Urothelium cell line (cell line): Measurements from ENCODE around the gene UNC13D.
"Not testable (repeated sequence)": the region's sequence is repeated elsewhere in the genome, so short reads cannot be mapped to it uniquely, and the experiment has no call there.

ENCODE experiments used
- DNase-seq: peaks from one replicate; pipeline ENCODE4 v3.0.0; 2011; ENCODE audit warnings: low spot score, mixed read lengths
- FAIRE-seq: peaks from 2 replicates; lab custom pipeline; 2011; peaks lifted over from hg19 to GRCh38; lab: Jason Lieb, UNC

The UNC13D gene

DNA sequence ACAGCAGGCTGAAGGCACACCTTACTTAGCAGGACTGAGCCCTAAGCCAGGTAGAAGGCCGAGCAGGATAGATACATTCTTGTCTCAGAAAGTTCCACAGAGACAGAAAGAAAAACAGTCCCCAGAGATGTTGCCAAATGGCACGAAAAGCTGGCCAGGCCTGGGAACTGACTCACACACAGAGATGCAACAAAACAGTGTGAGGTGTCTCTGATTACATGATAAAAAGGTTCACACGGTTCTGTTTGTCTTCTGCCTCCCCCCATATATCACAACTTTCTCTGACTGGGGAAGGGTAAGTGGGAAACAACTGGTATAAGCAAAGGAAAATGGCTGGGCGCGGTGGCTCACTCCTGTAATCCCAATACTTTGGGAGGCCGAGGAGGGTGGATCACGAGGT lies 9.2 kb upstream of the UNC13D start:
- no peak for DNase-seq

DNA sequence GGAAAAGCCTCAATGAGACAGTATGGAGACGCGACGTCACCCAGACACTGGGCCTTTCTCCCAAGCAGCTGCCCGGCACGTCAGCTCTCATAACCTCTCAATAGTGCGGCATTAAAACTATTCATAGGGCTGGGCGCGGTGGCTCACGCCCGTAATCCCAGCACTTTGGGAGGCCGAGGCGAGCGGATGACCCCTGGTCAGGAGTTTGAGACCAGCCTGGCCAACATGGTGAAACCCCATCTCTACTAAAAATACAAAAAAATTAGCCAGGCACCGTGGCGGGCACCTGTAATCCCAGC lies 7.4 kb upstream of the UNC13D start:
- not testable (repeated sequence) for DNase-seq, FAIRE-seq

More for the DNA sequence above, 9.2 kb upstream of the UNC13D start:
- no peak for FAIRE-seq

DNA sequence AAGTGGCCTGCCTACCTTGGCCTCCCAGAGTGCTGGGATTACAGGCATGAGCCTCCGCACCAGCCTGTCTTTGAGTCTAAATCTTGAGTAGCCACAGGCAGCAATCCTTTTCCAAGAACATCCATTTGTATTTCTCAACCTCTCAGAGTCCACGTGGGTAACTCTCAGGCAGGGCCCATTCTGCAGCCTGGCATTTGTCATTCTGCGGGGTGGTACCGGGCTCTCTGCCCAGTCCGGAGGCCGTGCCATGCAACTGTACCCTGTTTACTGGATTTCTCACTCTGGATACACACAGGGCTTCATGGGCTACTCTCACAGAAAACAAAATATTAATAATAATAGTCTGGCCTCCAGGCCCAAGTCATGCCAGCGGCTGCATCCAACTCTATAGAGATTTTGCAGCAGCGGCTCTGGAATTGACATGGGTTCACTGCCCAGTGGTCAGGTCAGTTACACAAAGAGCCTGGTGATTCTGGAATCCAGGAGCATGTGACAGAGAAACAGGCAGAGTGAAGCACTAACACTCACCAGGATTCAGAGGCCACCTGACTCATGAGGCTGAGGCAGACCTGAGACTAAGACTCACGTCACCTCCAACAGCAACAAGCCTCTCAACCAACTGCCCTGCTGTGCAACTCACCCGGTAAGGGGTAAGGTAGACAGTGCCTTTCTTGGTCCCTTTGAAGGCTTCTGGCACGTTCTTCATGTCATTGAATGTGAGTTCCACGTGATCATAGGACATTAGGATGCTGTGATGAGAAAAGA lies 6.9 kb upstream of the UNC13D start:
- FAIRE-seq (no peak), DNase-seq (no peak)

DNA sequence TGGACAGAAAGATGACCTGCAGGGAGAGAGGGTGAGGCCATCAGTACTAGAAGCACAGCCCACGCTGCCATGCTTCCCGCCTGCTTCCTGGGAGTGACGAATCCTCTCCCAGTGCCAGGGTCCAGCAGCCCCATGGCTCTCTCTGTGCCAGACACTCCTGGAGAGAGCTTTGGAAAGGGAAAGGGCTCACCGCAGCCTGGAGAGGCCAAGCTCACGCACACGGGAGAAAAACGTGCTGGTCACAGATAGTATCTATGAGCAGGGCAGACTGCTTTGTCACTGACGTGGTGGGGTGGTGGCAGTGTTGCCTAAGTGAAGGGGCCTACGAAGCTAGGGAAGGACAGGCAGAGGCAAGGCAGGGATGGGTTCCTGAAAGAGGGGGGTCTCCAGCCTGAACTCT lies 5.5 kb upstream of the UNC13D start:
- no peak for FAIRE-seq
- DNase-seq: no peak

DNA sequence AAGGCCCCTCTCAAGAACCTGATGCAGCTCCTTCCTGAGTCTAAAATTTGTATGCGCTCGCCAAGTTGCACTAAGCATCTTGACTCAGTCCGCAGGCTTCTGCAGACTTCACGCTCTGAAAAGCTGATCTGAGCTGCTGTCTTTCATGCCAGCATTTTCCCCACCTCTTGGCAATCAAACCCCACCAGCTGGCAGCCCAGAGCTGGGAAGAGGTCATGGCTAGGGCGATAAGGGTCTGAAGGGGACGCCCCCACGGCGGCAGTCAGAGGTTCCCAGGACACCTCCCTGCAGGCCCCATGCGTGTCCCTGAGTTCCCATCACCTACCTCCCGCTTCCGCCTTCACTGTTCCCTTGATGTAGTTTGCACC lies 5.1 kb upstream of the UNC13D start:
- FAIRE-seq (no peak), DNase-seq (no peak)

DNA sequence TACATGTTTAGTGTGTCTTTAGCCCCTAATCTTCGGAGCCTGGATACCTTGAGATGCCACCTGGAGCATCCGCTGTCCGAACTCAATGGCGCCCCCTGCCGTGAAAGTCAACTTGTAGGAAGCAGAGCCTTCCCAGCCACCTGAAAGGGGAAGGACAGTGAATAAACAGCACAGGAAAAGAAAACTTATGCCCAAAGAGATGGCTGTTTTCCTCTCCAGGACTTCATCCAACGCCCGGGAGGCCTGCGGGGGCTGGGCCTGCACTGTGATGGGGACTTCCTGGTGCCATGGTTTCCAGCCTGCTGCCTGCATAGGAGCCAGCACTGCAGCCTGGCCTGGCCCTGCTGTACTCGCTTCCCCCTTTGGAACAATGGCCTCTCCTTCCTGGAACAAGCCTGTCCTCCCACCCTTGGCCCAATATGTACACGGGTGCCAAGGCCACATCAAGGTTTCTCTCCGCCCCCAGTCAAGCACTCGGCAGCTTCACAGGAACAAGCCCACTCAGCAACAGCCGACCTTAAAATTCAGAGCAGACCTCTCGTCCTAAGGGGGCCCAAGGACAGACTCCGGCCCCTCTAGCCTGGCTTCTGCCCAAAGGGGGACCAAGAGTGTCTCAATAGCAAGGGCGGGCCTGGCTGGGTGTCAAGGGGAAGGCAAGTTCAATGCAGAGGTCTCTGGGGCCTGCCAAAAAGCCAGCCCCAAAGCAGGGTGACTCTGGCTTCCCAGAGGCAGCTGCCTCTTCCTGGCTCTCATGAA lies 4.5 kb upstream of the UNC13D start:
- FAIRE-seq: no peak
- DNase-seq: peak; percentile 63

DNA sequence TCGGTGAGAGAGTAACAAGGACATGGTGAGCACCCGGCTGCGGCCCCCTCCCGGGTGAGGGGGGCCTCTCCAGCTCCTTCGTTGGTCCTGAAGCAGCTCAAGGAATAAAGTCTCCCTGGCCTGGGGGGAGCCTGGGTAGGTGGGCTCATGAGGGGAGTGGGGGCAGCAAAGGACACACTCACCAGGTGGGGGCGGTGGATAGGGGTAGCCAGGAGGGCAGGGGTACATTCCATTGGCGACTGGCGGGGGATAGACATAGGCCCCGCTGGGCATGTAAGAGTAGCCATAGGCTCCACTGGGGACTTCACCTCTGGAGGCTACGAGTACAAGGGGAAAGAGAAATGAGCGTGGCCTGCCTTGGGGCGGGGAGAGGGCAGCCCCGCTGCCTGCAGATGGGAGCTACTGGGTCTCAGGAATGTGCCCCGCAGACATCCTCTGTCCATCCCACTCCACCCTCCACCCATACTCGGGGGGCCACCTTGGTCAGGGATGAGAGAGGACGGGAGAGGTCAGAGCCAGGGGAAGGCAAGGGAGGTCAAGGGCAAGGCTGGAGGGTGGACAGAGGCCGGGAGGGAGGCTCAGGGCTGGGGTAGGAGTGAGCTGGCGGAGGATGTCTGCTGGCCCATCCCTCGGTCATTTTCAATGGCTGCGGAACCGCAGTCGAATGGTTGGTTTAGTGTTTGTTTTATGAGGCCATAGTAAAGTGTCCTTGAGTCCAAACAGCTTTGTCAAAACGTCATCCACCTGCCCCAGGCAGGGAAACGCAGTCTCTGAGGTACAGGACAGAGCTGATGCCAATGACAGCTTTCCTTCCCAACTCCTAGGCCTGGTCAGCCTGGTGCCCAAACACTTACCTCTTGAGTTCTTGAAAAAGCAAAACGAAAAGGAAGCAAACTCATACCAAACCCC lies 3.7 kb upstream of the UNC13D start:
- no peak for DNase-seq

DNA sequence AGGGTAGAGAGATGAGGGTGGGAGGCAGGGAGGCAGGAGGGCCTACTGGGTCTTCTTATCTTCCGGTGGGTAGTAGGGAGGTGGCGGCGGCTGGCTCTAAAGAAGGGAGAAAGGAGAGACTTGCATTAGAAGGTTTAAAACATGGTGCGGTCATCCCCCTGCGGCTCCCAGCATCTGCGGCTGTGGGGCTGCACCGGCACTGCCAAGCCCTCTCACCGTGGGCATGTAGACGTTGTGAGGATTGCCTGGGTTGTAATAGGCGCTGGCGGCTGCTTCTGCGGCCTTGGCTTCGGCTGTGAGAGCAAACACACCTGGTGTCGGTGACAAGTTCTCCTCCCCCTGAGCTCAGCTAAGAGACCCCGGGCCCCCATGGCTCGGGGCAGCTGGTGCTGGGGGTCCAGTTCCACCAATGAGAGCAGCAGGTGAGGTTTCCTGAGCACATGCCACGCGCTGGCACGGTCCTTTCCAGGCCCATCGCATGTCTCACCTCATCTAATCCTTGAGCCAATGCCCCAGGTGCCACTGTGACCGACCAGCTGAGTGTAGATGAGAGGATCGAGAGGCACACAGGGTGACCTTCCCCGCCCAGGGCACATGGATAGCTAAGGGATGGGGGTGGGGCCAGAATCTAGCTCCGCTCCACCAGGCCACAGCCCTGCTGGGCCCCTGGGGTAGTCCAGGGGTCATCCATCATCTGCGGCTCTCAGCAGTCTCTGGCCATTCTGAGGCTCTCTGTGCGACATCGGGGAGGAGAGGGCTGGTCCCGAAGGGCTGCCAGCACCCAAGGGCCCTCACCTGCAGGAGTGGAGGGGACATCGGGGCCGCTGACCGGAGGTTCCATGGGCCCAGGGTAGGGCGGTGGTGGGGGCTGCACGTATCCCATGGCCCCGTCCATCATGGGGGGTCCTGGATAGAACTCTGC lies 2.7 kb upstream of the UNC13D start:
- DNase-seq: no peak
- no peak for FAIRE-seq

More for the DNA sequence above, 3.7 kb upstream of the UNC13D start:
- FAIRE-seq: no peak

DNA sequence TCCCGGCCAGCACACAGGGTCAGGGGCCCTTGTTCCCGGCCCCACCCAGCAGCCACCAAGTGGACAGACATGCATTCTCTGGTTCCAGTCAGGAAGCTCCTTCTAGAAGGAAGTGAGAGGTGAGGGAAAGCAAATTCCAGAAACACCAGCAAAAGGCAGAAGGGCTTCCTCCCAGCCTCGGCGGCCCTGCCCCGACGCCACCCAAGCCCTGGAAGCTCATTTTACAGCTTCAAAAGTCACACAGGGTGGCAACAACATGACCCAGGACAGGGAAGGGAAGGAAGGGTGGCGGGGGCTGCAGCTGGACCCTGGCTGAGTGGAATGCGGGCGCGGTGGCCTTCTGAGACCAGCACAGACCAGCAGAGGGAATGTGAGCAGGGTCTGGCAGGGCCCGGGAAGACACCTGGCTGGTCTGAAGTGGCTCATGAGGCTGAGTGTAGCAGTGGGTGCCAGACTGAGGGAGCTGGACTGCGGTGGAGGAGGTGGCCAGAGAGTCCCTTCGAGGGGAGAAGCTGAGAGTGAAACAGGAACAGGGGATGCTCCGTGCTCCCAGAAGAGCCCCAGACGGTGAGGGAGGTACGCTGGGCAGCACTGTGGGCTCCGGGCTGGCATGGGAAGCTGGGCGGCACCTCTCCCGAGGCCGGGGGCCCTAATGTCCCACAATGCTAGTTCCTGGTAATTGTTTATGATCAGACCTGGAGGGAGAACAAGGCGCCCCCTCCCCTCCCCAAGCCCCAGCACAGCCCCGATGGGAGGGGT lies 1.9 kb upstream of the UNC13D start:
- no peak for FAIRE-seq
- no peak for DNase-seq

DNA sequence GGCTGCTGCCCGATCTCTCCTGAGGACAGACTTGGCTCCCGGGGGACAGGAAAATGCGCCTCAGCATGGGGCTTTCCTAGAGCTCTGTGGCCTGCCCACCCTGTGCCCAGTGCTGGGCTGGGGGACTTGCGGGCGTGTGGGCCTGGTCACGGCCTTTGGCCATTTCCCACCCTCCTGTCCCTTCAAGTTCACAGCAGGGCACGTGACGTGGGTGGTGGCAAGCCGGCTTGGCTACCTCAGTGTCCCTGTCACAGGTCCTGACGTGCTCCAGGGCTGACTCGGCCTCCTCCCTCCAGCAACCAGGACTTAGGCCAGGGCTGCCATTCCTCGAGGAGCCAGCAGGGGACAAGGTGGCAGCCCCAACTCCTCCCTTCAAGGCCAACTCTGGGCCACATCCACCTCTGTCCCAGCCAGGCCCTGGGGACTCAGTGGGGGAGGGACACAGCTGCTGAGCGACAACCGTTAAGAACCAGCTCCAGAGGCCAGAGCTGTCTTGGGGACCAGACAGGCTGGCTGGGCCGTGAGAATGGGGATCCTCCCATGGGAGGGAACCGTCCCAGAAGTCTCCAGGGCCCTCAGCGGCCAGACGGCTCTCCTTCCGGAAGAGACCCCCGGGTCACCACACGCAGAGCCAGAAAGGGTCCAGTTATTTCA lies 981 bp upstream of the UNC13D start:
- FAIRE-seq: peak; percentile 83
- peak; percentile 92 for DNase-seq

DNA sequence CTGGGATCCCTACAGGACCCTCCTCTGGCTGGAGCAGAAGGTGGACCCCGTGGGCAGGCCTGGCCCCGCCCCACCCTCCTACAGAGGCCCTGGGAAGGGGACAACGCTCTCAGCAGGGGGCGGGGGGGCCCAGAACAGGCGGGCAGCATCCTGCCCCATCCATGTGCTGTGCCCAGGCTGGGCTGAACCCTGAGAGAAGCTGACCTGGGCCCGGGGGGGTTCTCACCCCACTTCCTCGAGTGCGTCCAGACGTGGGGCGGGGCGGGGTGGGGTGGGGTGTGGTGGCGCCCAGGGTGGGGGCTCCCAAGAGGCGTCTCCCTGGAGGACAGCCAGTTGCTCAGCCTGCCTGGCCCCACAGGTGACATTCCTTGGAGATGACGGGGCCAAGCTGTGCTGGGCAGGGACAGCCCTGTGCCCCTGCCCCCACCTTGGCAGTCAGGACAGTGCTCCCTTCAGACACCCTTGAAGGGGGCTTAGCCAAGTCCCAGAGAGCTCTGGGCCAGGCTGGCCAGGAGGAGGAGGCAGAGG lies 390 bp upstream of the UNC13D start:
- FAIRE-seq: no peak
- peak; percentile 91 for DNase-seq

DNA sequence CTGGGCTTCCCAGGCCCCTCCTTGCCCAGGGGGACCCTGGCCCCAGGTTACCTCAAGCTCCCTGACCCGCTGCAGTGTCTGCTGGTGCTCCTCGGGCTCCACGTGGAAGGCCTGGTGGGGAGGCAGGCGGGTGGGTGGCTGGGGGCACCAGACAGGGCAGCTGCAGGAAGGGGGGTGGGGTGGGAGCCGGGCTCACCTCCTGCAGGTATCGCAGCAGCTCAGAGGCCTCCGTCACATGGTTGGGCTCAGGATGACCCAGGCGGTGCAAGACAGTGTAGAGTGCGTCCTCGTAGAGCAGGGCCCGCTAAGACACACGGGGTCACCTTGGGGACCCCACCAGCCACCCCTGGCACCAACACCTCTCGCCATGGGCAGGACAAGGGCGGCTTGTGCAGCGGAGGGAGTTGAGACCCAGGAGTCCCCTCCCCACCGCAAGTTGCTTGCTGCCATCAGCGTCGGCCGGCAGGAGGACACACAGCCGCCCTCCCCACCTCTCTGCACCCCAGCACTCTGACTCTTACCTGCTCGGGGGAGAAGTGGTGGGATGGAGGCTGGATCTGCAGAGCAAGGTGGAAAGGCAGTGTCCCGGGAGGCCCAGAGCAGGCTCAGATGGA lies 1.1 kb downstream of the UNC13D start:
- DNase-seq: no peak
- no peak for FAIRE-seq

DNA sequence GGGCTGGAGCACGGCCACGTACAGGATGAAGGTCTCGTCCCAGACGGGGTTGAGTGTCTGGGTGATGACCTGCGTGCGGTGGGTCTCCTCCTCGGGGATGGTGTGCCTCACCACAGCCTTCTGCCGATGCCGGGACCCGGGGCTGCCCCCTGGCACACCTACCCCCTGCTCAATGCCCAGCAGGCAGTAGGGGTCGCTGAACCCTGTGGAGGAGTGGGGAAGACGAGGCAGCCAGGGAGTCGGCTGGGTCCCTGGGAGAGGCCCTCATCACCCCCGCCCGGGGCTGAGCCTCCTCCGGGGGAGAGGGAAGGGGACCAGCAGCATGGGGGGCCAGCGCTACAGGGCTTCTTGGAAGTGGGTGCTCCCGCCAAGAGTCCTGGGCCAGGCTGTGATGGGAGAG lies 1.8 kb downstream of the UNC13D start:
- no peak for DNase-seq
- FAIRE-seq: no peak

DNA sequence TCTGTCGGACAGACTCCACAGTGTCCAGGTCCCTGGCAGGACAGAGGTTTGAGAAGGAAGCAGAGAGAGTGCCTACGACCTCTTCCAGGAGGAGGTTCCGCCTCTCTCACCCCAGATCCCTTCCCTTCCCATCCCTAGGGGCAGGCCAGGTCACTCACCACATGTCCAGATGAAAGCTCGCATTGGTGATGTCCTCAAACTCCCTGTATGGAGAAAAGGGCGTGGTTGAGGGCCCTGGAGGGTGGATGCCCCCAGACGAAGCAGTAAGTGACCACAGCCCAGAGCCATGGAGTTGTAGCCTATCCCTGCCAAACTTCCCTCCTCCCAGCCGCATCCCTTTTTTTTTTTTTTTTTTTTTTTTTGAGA lies 3.4 kb downstream of the UNC13D start:
- no peak for DNase-seq
- FAIRE-seq: no peak

DNA sequence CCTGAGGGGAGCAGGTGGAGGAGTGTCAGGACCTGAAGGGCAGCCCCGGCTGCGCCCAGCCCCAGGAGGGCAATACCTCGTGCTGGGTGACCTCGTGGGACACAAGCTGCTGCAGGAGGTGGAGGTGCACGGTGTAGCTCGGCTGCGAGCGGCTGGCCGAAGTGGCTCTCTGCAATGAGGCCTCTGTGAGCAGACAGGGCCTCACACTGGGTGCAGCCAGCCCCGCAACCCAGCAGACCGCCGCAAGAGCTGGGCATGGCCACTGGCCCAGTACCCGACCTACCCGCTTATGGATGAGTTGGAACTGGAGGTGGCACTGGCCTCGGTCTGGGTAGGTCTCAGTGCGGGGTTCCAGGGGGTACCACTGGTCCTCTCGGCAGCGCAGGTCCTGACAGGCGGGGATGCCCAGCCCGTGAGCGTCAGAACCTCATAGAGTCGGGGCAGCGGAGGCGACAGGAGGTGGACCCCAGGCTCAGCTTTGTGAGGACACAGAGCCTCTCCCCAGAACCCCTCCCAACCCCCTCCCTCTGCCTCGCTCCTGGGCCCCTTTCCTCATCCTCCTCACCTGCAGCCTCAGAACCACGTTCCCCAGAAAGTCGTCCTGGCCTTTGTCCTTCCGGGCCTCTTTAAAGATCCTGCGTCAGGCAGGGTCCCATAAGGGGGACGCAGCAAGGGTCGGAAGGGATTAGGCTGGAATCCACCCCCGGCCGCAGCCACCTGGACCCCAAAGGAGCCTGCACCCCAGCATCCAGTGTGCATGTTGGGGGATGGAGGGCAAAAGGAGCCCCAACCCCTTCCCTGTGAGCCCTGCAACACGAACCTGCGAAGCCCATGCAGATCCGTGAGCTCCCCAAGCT lies 4.0 kb downstream of the UNC13D start:
- no peak for FAIRE-seq
- no peak for DNase-seq

DNA sequence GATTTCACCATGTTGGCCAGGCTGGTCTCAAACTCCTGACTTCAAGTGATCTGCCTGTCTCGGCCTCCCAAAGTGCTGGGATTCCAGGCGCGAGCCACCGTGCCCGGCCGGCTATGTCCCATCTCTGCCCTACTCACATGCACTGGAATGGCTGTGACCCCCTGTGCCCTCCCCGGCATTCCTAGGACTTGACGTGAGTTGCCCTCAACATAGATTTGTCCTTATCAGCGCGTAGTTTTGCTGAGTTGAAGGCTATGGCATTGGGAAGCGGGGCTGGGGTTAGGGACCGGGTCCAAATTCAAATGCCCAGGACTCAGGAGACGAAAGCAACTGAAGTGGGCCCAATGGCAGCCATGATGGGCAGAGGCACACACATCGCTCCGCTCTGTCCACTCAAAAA lies 5.8 kb downstream of the UNC13D start:
- DNase-seq: no peak
- FAIRE-seq: no peak

DNA sequence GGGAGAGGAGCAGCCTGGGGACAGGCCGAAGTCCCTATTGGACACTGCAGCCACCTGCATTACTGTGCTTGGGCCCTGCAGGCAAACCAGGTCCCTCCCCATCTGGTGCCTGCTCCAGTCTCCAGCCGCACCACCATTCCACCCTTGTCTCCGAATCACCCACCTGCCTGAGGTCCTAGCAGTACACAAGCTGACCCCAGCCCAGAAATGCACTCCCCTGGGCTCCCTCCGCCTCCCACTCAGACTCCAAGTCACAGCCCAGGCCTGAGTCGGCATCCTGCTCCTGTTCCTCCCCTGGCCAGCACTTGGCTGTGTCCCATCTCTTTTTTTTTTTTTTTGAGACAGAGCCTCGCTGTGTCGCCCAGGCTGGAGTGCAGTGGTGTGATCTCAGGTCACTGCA lies 6.3 kb downstream of the UNC13D start:
- FAIRE-seq (no peak), DNase-seq (no peak)

DNA sequence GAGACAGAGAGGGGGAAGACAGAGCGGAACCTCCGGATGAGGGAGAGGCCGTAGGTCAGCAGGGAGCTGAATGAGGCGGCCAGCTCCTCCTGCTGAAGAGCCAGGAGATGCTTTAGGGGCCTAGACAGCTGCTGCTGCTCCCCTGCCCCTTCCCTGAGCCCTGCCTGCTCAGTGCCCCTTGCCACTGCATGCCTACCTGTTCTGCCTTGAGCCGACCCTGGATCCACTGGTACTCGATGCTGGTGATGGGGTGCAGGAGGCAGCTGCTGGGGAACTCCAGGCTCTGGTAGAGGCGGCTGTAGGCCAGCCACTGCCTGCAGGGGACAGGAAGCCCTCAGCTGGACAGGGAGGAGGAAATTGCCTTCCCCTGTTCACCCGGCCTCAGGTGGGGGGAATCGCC lies 7.6 kb downstream of the UNC13D start:
- DNase-seq (no peak), FAIRE-seq (no peak)
